ENCODE measurements around the gene PRKAG2. TPM values are rescaled to one million over a fixed set of nuclear protein-coding genes. Genes with fewer than 3 reads are reported as not detected.

The PRKAG2 gene
- total RNA-seq, 1 donor from 2014 or later, result 35.6 TPM

GRCh38 chr7:151732834-151733592 lies 143.9 kb downstream of the PRKAG2 start:
- no peak for DNase-seq
- Histone ChIP-seq H3K27ac (no peak overlapping the region), H3K27me3 (no peaks in the 10 kb centered on the region), H3K4me3 (no peak overlapping the region), H3K4me1 (peaks cover 14% of the 10 kb centered on the region), H3K36me3 (no peaks in the 10 kb centered on the region), H3K9me3 (no peaks in the 10 kb centered on the region)
- intact Hi-C loops (cut with DNase I), result no loop called here
- no peak for ATAC-seq
- TF ChIP-seq CTCF (IDR thresholded peaks at IDR 0.05), result no peak

GRCh38 chr7:151732292-151732691 lies 144.6 kb downstream of the PRKAG2 start:
- Histone ChIP-seq H3K4me1 (peaks cover 21% of the 10 kb centered on the region), H3K27me3 (no peaks in the 10 kb centered on the region), H3K27ac (no peak overlapping the region), H3K36me3 (no peaks in the 10 kb centered on the region), H3K4me3 (no peak overlapping the region), H3K9me3 (no peaks in the 10 kb centered on the region)
- no peak for DNase-seq
- intact Hi-C loops (cut with DNase I), result no loop called here
- ATAC-seq, result no peak
- no peak for TF ChIP-seq CTCF (IDR thresholded peaks at IDR 0.05)

DNA sequence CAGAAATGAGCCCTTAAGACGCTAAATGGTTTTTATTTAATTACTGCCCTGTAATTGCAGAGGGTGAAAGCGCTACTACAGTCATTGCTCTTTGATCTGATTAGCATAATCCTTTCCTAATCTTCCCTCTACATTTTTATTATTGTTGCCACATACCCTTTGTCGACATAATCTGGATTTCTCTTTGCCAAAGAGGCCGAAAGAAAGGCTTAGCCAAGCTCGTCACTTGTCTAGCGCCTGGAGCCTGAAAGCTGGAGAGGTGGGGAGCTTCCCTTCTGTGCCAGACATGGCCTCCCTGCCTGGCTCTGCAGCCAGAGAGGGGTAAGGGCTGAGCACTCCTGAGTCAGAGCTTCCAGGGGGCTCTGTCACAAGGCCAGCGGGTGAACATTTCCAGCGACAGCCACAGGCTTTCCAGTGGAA lies 145.9 kb downstream of the PRKAG2 start:
- DNase-seq (no peak), ATAC-seq (no peak)
- no peaks in the 10 kb centered on the region for H3K27me3 ChIP-seq
- intact Hi-C loops (cut with DNase I), result no loop called here
- H3K9me3 ChIP-seq, result no peaks in the 10 kb centered on the region
- peaks cover 15% of the 10 kb centered on the region for H3K4me1 ChIP-seq
- no peak overlapping the region for H3K4me3 ChIP-seq
- no peak for TF ChIP-seq CTCF (IDR thresholded peaks at IDR 0.05)
- H3K27ac ChIP-seq, result no peak overlapping the region
- H3K36me3 ChIP-seq, result no peaks in the 10 kb centered on the region

DNA sequence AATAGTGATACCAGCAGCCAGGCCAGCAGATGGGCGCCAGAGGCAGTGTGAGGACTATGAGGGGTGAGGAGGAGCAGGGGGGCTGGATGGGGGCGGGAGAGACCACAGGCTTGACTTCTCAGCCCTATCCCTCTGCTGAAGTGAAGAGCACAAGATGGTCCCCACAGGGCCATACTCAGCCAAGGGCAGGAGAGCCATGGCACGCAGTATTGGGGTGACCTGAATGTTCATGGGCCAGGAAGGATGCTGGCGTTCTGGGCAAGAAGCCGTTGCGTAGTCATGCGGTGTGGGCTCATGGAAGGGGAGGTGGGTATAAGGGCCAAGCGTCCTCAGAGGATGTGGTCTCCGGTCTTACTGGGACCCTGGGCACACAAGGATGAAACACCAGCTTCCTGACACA lies 146.3 kb downstream of the PRKAG2 start:
- Histone ChIP-seq H3K9me3 (no peaks in the 10 kb centered on the region), H3K27ac (no peak overlapping the region), H3K36me3 (no peaks in the 10 kb centered on the region), H3K27me3 (no peaks in the 10 kb centered on the region), H3K4me1 (peaks cover 11% of the 10 kb centered on the region), H3K4me3 (no peak overlapping the region)
- ATAC-seq (no peak), DNase-seq (no peak)
- intact Hi-C loops (cut with DNase I), result no loop called here
- TF ChIP-seq CTCF (IDR thresholded peaks at IDR 0.05), result no peak

DNA sequence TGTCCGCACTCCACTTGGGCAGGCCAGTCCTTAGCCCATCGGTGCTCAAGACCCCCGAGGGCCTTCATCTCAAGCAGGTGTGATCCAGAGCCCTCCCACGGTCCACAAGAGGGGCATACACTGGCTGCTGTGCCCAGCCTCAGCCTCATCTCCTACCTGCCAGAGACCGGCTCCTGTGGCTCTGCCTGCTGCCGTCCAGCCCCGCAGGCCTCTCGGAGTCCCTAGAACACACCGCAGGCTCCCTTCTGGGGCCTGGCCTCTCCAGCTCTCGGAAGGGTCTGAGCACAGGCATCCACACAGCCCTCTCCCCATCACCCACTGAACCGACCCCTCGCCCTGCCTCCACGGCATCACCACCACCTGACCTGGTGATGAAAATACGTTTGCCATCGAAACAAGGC lies 147.4 kb downstream of the PRKAG2 start:
- TF ChIP-seq CTCF (IDR thresholded peaks at IDR 0.05), result no peak
- ATAC-seq, result no peak
- intact Hi-C loops (cut with DNase I), result no loop called here

More for the DNA sequence above, 147.4 kb downstream of the PRKAG2 start:
- Histone ChIP-seq H3K4me1 (peaks cover 11% of the 10 kb centered on the region), H3K36me3 (no peaks in the 10 kb centered on the region), H3K4me3 (no peak overlapping the region), H3K27me3 (no peaks in the 10 kb centered on the region), H3K9me3 (no peaks in the 10 kb centered on the region), H3K27ac (no peak overlapping the region)
- DNase-seq, result no peak

All from upper lobe of right lung (tissue), 1 donor.